NCI-H2171 (cell line): ENCODE data around the gene CPLX1.

ENCODE experiments used
- DNase-seq: peaks from one replicate; lab custom pipeline; 2025; lab: John Stamatoyannopoulos, UW

CPLX1 gene

GRCh38 chr4:855880-856224 is 29.9 kb upstream of the CPLX1 start:
- no peak for DNase-seq

- DNase-seq = no peak
Measured at GRCh38 chr4:854356-854755, 28.4 kb upstream of the CPLX1 start.

- DNase-seq = no peak
Measured at GRCh38 chr4:853416-853781, 27.5 kb upstream of the CPLX1 start.

GRCh38 chr4:851701-852430 is 25.9 kb upstream of the CPLX1 start:
- DNase-seq = no peak

GRCh38 chr4:850323-850945 is 24.5 kb upstream of the CPLX1 start:
- DNase-seq = no peak

- no peak for DNase-seq
Measured at GRCh38 chr4:849478-850175, 23.7 kb upstream of the CPLX1 start.

- no peak for DNase-seq
Measured at GRCh38 chr4:848803-849477, 23.0 kb upstream of the CPLX1 start.

GRCh38 chr4:848307-848691 is 22.4 kb upstream of the CPLX1 start:
- DNase-seq = no peak

- no peak for DNase-seq
Measured at GRCh38 chr4:845836-846251, 19.9 kb upstream of the CPLX1 start.

GRCh38 chr4:845233-845835 is 19.4 kb upstream of the CPLX1 start:
- no peak for DNase-seq

- DNase-seq = no peak
Measured at GRCh38 chr4:844752-845232, 18.9 kb upstream of the CPLX1 start.

- DNase-seq = no peak
Measured at GRCh38 chr4:839675-840443, 13.9 kb upstream of the CPLX1 start.

GRCh38 chr4:837772-838171 is 11.8 kb upstream of the CPLX1 start:
- no peak for DNase-seq

GRCh38 chr4:836750-837301 is 10.9 kb upstream of the CPLX1 start:
- DNase-seq = no peak

GRCh38 chr4:836003-836511 is 10.1 kb upstream of the CPLX1 start:
- DNase-seq = no peak

GRCh38 chr4:835148-836002 is 9.4 kb upstream of the CPLX1 start:
- peak; percentile 21 for DNase-seq

- DNase-seq = no peak
Measured at GRCh38 chr4:834368-835147, 8.6 kb upstream of the CPLX1 start.

GRCh38 chr4:833731-834367 is 7.9 kb upstream of the CPLX1 start:
- no peak for DNase-seq

- DNase-seq = no peak
Measured at GRCh38 chr4:833156-833555, 7.2 kb upstream of the CPLX1 start.
